NCI-H2081 treated with DMSO at 0.1 percent for 48 hours (cell line): Measurements from ENCODE around the gene SLC6A4.
"Not testable (repeated sequence)": the region's sequence is repeated elsewhere in the genome, so short reads cannot be mapped to it uniquely, and the experiment has no call there.

Source experiments
- DNase-seq: peaks from one replicate; lab custom pipeline; 2025; lab: John Stamatoyannopoulos, UW

The SLC6A4 gene

DNA sequence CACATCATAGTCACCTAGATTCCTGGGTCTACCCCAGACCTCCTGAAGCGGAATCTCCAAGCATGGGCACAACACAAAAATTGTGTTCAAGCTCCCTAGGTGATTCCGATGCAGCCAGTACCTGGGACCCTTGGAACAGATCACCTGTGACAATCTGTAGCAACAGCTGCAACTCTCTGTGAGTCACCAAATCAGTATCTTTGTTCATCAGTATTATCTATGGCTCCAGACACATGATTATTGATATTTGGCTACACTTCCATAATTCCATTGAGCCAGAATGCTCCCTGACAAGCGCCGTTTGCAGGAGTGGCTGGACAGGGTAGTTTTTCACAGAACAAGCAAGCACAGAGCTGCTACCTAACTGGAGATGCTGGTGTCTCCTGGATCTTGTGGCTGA lies 16.2 kb downstream of the SLC6A4 start:
- DNase-seq, result no peak

DNA sequence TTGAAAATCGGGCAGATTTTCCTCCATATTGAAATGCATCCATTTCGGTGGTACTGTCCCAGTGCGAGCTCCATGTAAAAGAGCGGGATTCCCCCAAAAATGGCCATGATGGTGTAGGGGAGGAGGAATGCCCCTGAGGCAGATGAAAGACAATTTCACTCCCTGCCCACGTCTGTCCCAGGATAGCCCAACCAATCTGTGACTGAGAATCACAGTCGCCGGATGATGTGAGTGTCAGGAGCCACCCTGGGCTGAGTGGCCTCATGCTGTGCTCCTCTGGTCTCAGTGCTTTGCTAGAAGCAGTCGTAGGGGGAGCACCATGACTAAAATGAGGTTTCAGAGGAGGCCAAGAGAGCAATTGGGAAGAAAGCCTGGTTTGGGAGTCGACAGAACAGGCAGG lies 16.7 kb downstream of the SLC6A4 start:
- no peak for DNase-seq

DNA sequence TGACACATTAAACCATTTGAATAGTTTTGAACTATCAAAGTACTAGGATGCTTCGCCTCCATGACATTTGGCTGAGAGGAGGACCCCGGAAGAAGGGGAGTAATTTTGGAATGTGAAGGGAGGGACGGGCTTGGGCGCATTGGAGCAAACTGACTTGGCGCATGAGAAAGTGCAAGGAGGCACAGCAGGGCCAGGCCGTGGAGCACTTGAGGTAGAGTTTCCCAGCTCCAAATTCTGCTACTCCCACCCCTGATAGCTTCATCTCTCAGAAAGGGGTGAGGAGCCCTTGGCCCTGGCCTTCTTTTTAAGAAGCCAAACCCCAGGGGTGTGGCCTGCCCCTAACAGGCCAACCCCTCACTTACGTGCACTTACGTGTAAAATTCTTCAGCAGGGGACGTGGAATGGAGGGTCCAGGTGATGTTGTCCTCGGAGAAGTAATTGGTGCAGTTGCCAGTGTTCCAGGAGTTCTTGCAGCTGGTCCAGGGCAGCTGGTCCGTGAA lies 17.7 kb downstream of the SLC6A4 start:
- DNase-seq, result no peak

DNA sequence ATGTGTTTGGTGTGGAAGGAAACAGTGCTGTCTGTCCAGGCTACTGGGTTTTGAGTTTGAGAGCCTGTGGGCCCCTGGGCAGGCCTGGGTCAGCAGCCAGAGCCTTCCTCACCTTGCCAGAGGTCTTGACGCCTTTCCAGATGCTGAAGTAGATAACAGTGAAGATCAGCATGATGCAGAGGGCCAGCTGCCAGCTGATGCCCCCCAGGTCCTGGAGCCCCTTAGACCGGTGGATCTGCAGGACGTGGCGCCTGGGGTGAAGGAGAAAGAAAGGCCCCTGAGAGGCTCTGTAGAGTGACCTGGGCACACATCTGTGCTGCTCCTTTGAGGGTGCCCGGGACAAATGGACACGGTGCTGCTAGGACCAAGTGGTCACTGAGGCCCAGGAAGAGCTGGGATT lies 18.4 kb downstream of the SLC6A4 start:
- no peak for DNase-seq

DNA sequence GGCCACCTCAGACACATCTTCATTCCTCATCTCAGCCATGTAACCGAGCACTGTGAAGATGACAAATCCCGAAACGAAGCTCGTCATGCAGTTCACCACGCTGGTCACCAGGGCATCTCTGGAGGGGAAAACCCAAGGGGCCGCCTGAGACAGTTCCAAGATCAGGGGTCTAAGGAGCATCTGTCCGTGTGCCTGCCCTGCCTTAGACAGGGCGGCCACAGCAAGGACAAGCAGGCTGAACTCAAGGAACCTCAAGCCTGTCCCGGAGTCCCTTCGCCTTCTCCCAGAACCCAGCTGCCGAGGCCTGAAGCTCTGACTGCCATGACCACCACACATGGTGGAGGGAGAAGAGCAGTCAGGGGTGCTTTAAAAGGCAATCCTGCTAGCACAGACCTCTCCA lies 22.7 kb downstream of the SLC6A4 start:
- no peak for DNase-seq

DNA sequence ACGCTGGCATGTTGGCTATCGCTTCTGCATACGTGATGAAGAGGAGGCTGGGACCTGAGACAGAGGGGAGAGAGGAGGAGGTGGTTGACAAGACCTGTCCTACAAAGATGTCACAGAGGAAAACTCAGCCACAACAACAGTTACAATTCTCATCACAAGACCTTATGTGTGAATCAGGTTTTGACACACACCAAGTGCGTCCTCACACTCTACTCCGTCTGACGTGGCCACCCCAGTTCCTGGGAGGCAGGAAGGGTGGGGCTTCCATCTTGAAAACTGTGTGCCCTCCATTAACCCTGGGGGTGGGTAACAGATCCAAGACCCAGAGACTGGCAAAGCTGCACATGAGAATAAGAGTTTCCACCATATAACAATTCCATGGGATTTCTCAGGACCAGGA lies 24.1 kb downstream of the SLC6A4 start:
- DNase-seq, result no peak

DNA sequence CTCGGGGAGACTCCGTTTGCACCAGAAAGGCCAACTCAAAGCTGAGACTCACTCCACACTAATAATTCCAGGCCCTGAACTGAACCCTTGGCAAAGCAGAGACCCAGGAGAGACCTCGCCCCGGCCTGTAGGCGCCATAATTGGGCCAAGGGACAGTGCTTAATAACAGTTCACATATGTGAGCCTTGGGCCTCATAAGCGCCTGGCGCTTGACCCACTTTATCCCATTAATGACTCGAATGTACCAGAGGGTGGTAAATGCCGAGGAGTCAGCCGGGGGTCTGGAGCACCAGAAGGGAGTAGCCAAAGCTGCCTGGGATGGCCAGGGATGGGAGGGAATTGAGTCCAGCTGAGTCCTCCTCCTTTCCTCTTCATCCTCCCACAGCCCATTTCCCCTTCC lies 24.6 kb downstream of the SLC6A4 start:
- DNase-seq, result no peak

DNA sequence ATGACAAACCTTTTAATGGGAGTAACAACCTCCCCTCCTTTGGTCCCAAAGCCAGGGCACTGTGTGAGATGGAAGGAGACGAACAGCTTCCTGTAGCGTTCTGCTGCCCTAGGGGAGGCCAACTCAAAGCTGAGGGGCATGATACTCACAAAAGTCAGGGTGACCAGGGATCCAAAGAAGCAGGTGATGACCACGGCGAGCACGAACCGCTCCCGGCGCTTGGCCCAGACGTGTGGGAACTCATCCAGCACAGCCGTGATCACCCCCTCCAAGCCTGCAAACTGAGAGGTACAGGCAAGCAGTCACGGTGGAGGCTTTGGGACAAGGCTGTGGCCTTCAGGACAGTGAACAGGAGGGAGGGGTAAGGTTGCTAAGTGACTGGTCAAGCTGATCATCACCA lies 25.1 kb downstream of the SLC6A4 start:
- DNase-seq, result no peak

DNA sequence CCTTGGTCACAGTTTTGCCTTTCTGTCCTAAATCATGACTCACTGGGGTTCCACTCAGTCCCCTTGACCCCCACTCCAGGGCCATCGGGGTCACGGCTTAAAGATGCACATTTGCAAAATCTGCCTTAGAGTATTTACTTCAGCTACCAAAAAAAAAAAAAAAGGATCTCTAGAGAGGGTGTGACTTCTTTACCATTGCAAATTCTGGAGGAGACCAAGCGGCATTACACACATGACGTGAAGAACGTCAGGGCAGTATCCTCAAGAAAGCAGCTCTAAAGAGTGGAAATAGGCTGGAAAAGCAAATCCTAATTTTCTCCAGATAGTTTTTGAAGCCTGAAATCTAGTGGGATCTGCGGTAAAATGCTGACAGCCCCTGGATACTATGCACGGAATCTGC lies 25.6 kb downstream of the SLC6A4 start:
- no peak for DNase-seq

DNA sequence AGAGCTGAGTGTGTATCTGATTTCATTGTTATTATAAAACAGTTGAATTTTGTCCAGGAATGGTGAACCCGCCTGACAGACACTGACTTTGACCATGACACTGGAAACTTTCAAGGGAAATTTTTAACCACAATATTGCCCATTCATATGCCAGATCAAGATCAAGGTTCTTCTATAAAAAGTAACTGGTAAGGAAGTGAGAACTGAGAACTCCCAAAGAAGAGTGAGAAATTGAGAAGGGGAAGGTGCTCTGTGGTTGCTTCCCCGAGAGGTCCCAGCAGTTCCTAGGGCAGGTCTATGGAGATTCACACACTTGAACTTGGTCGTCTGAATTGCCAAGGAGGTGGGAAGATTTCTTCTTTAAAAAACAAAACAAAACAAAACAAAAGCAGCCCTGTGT lies 27.3 kb downstream of the SLC6A4 start:
- DNase-seq, result no peak

DNA sequence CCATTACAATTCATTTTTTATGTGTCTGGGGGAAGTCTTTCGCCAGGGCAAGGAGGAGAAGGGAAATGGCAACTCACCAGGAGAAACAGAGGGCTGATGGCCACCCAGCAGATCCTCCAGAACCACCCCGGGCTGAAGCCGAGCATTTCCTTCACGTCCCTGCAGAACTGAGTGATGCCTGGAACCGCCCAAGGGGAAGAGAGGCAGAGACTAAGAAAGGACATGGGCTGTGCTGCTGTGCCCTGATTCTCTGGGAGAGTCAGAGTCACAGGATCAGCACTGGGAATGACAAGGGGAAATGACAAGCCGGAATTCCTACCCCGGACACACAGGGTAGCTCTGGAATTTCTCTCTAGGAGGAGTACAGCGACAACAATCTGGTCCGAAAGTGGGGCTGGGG lies 27.8 kb downstream of the SLC6A4 start:
- no peak for DNase-seq

DNA sequence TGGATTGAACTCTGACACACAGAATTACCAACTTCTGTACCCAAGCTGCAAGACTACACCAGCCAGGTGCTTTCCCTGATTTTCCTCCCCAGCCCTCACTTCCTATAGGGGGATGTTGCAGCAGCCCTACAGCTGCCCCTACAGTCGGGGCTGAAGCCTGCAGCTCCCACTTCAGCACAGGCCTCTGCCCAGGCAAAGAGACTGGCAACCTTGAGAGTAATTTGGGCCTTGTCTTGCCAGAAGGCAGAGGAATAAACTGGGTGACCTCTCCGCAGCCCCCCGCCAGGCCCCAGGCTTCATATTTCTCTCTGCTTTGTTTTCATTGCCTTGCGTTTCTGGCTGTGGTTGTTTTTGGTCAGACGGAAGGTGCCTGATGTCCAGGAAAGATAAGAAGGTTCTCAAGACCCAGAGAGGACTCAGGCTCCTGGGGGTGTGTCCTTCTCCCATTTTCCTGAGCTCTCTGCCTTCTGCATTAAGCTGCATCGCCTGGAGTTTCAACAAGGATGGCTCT lies 32.0 kb downstream of the SLC6A4 start:
- DNase-seq, result no peak

DNA sequence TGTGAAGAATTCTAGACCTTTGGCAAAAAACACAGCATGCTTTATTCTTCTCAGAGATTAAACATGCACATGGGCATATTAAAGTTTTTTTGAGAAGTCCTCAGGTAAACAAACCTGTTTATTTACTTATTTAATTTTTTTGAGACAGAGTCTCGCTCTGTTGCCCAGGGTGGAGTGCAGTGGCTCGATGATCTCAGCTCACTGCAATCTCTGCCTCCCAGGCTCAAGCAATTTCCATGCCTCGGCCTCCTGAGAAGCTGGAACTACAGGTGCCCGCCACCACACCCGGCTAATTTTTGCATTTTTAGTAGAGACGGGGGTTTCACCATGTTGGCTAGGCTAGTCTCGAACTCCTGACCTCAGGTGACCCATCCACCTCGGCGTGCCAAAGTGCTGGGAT lies 34.8 kb downstream of the SLC6A4 start:
- DNase-seq, result not testable (repeated sequence)

DNA sequence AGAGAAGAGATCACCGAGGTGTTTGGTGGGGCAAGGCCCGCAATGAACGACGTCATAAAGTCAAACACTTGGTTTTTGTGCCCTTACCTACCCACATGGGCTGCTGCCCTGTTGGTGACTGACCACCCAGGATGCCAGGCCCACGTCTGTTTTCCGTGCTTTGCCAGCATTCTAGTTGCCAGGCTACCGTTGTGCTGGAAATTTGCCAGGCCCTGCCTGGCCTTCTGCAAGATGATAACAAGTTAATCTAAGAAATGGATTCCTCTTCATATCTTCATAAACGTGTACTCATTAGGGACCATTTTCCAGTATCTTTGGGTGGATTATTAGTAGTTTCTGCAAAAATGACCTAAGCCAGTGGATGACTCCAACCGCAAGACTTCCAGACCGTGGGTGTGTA lies 35.4 kb downstream of the SLC6A4 start:
- DNase-seq, result no peak

DNA sequence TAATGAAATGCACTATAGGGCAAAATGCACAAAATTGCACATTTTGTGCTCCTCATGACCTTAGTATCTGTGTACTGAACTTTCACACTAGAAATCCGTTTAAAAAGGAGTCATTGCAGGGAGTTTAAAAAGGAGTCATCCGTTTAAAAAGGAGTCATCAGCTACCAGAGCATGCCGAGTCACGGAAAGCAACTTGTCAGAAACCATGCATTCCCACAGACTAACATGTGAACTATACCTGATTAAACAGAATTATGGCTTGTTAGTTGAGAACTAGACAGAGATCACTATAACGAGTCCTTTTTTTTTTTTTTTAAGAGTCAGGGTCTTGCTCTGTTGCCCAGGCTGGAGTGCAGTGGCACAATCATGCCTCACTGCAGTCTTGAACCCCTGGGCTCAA lies 35.9 kb downstream of the SLC6A4 start:
- DNase-seq, result no peak

DNA sequence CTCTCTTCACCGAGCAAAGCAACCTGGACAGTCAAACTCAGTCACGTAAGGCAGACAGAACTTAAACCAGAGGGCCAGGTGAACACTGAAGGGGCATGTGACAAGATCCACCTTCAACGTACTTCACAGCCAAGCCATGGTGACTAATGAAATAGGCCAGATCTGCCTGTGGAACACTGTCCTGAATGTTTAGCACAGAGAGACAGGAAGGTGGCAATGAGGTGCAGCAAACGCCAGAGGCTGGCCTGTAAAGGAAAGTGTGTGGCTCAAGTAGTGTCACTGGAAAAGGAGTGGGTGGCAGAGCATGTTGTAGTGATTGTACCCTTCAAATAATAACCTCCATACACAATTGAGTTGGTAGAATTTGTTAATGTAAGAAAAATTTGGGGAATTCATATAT lies 38.1 kb downstream of the SLC6A4 start:
- no peak for DNase-seq

DNA sequence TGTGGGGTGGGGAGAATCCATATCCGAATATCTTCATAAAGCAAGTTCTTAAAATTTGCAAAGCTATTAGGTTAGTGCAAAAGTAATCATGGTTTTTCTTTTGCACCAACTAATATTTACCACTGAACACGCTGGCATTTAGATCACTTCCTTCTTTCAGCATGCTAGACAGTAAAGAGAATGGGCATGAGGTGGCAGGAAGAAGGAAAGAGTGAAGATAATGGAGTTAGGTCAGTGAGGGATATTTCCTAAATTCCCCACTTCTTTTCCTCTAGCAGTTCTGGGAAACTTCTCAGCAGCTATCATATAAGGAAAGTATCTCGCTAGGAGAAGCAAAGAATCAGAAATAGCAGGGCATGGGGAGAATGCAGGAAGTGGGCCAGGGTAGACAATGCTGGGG lies 39.0 kb downstream of the SLC6A4 start:
- DNase-seq, result no peak

DNA sequence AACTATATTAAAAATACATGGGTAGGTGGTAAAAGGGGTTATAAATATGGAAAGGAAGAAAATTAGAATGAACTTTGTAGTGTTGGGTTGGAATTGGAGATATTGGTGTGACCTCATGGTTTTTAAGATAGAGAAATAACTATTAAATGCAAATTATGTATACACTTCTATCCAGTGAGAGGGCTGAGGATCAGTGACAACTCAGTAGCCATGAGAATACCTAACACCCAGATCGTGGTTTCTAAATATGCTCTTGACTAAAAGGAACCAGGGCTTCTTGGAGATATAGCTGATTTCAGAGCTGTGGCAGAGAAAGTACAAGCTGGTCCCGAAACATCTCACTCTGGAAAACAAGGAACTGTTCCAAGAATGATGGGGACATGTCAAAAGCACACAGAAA lies 44.4 kb downstream of the SLC6A4 start:
- DNase-seq, result no peak

DNA sequence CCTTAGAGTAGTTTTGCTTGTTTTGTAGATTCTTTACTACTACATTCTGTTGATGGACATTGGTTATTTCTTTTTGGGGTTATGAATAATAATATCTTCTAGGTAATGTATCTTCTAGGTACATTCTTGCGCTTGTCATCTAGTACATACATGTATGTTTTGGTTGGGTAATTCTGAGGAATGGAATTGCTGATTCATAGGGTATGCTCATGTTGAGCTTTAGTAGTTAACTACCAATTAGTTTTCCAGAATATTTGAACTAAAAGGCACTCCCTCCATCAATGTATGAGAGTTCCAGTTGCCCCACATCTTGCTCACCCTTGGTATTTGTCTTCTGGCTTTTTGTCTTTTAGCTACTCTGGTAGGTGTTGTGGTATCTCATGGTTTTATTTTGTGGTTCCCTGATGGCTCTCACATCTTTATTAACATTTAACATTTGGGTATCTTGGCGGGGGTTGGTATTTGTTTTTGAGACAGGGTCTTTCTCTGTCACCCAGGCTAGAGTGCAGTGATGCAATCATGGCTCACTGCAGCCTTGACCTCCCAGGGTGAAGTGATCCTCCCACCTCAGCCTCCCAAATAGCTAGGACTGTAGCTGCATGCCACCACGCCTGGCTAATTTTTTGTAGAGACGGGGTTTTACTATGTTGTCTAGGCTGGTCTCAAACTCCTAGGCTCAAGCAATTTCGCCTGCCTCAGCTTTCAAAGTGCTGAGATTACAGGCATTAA lies 47.1 kb downstream of the SLC6A4 start:
- no peak for DNase-seq

DNA sequence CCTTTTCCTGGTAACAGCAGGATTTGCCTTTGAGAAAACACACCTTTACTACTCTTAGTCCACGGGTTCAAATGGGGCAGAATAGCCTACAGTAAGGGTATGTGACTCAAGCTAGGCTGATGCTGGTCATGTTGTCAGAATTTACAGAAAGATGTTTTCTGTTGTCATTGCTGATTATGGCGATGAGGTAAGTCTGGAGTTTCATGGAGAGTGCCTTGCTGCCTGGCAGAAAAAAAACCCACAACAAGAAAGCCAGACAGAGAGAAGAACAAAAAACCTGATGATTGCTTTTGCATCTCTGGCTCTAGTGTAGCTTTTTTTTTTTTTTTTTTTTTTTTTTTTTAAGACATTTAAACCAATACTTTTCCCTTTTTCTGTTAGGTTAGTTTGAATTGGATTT lies 47.9 kb downstream of the SLC6A4 start:
- no peak for DNase-seq

DNA sequence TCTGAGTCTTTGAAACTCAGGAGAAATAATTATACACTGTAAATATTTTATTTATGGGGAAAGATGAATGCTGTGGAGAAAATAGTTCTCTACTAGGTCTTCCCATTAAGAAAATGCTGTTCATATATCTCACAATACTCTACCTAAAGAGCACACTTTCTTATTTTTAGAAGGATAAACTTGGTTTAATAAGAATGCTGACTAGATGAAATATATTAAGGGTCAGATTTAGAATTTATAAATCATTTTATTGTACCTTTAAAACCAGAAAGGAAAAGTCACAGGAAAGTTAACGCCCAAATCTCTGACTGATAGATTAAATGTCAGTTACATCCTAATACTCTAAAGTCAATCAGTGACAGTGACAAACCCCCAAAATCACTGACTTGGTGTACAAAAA lies 48.7 kb downstream of the SLC6A4 start:
- no peak for DNase-seq

DNA sequence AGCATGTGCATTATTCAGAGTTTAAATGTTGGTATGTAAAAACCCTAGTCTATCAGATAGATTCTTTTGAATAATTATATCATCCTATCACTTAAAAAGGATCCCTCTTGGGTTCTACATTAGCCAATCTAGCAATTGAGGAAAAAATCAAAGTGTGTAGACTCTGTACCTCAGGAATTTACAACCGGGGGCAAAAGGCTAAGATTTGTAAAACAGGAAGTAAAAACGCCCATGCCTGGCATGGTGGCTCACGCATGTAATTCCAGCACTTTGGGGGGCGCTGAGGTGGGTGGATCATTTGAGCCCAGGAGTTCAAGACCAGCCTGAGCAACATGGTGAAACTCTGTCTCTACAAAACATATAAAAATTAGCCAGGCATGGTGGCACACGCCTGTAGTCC lies 58.6 kb downstream of the SLC6A4 start:
- no peak for DNase-seq

DNA sequence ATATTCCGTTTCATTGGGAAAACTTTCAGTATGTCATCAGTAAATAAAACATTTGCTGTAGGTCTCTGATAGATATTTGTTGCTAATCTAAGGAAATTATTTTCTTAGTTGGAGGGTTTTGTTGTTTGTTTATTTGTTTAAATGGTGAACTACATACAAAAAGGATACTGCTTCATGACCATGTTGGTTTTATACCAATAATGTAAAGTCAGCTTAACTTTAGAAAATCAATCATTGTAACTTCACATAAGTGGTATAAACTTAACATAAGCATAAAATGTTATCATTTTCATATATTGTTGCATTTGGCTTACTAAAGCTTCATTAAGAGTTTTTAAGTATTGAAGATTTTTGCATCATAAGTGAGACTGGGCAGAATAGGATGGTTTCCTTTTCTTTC lies 60.9 kb downstream of the SLC6A4 start:
- no peak for DNase-seq

DNA sequence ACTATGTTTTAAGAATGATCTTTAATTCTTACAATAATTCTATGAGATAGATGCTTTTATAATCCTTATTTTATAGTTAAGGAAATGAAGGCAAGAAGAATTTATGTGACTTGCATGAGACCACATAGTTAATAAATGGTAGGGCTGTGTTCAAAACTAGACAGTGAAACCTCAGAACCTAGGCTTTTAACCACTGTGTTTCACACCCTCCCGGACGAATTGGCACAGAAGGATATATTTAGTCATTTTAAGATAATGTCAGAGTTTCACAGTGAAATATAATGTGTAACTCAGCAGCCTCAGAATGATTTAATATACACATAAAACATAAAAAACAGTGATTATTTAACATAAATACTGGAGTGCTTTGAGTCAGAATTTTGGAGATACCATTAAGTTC lies 61.8 kb downstream of the SLC6A4 start:
- DNase-seq, result no peak
